NT2/D1 (cell line): ENCODE results near the gene PTGER3.

Experiments used
- SUZ12 ChIP-seq: IDR thresholded peaks from 2 replicates; pipeline ENCODE4 v1.6.1; 2011; ENCODE audit not compliant: insufficient read length, insufficient read depth; ENCODE audit errors: extremely low read depth
- YY1 ChIP-seq: IDR thresholded peaks from 2 replicates; pipeline ENCODE4 v1.6.1; 2011; ENCODE audit not compliant: insufficient read length, insufficient read depth
- ZNF274 ChIP-seq: IDR thresholded peaks from 2 replicates; pipeline ENCODE4 v1.6.1; 2011; ENCODE audit warnings: mild to moderate bottlenecking, low read depth, low read length

- TF ChIP-seq YY1 (no peak), ZNF274 (no peak), SUZ12 (no peak)
These were observed 16.2 kb downstream of the PTGER3 start for GRCh38 chr1:71031426-71031825.
